ENCODE results near the gene SPIN2B. TPM values are rescaled to one million over a fixed set of nuclear protein-coding genes. Genes with fewer than 3 reads are reported as not detected.
"Not testable (repeated sequence)": the region's sequence is repeated elsewhere in the genome, so short reads cannot be mapped to it uniquely, and the experiment has no call there.

Gene SPIN2B
- total and polyA plus RNA-seq, 2 of the 13 experiments (the other 11 are each of a cell fraction or from before 2014, with no cell fraction given): 7.9 to 10.4 TPM

DNA sequence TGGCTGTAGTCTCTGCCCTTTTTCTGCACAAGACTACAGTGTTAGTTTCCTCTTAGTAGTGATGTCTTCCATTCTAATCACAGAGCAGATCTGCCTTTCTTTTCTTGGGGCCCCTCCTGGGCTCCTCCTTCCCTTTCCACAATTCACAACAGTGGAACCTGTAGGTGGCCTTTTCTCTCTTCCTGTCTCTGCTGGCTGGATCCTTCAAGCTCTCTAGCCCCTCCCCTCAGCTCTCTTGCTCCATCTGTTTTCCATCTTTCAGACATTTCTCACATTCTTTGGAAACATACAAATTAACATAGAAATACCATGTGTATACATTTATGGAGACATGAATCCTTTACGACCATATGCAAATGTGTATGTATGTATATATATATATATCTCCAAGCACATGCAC, 16.2 kb upstream of the SPIN2B start:
- Histone ChIP-seq H3K27me3 (ENCODE audit: control insufficient read depth in 1 of 2, insufficient read depth in 2 of 2, low read length in 2 of 2) (no peaks in the 10 kb centered on the region), H4K20me1 (ENCODE audit: insufficient read depth, low read length) (no peaks in the 10 kb centered on the region), H2AFZ (ENCODE audit: low read length) (no peak overlapping the region), H3K4me2 (ENCODE audit: low read depth, low read length) (no peak overlapping the region), H3K9me3 (ENCODE audit: low read length) (no peaks in the 10 kb centered on the region), H3K79me2 (ENCODE audit: insufficient read depth, low read length) (no peaks in the 10 kb centered on the region), H3K4me1 (ENCODE audit: insufficient read depth, low read length) (no peaks in the 10 kb centered on the region), H3K36me3 (replicated peaks in 1 of 2; ENCODE audit: control insufficient read depth in 1 of 2, insufficient read depth in 2 of 2, low read length in 2 of 2) (no peaks in the 10 kb centered on the region), H3K9ac (ENCODE audit: insufficient read depth, low read depth, low read length) (no peak overlapping the region), H3K27ac (ENCODE audit: extremely low read length, insufficient read depth, low read length) (no peak overlapping the region), H3K4me3 (replicated peaks in 1 of 3; ENCODE audit: insufficient read depth in 1 of 3, low read depth in 2 of 3, low read length in 3 of 3) (no peak overlapping the region)
- intact Hi-C loops (cut with micrococcal nuclease; ENCODE audit: unreplicated experiment): no loop called here
- no peak for DNase-seq (ENCODE audit: low spot score)
- no peak for ATAC-seq
- 73% methylated on average over 1 of the region's 1 CpG for WGBS (ENCODE audit: low lambda C conversion rate)
- ChIA-PET POLR2A (no interaction called here), CTCF (ENCODE audit: low intra/inter-chr PET ratio, low total read pairs) (no interaction called here)
- in situ Hi-C loops (cut with HindIII; ENCODE audit: extremely low pct_ligation_motif_present, low pct_unique_long_range_greater_than_20kb): no loop called here
- no TSS peak for BruUV-seq (replicated peaks)
- no peak for FAIRE-seq
- TF ChIP-seq NCOA5 (CRISPR knock-in tag; IDR thresholded peaks at IDR 0.05): no peak
- TF ChIP-seq MAZ (IDR thresholded peaks at IDR 0.05; ENCODE audit: borderline replicate concordance, low read depth, low read length): no peak
- no peak for TF ChIP-seq MAZ (CRISPR knock-in tag; IDR thresholded peaks at IDR 0.05; ENCODE audit: low read depth)
- no peak for TF ChIP-seq PHF20 (CRISPR knock-in tag; IDR thresholded peaks at IDR 0.05)
- no peak for TF ChIP-seq SP1 (IDR thresholded peaks at IDR 0.05)
- no peak for TF ChIP-seq SP1 (CRISPR knock-in tag; IDR thresholded peaks at IDR 0.05)
- no peak for TF ChIP-seq ATF7 (IDR thresholded peaks at IDR 0.05)
- no peak for TF ChIP-seq ATF7 (CRISPR knock-in tag; IDR thresholded peaks at IDR 0.05)
- TF ChIP-seq, protein P1, sequence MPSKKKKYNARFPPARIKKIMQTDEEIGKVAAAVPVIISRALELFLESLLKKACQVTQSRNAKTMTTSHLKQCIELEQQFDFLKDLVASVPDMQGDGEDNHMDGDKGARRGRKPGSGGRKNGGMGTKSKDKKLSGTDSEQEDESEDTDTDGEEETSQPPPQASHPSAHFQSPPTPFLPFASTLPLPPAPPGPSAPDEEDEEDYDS (CRISPR knock-in tag; IDR thresholded peaks at IDR 0.05): no peak
- TF ChIP-seq TP53 (CRISPR knock-in tag; conservative IDR thresholded peaks at IDR 0.05): no peak

DNA sequence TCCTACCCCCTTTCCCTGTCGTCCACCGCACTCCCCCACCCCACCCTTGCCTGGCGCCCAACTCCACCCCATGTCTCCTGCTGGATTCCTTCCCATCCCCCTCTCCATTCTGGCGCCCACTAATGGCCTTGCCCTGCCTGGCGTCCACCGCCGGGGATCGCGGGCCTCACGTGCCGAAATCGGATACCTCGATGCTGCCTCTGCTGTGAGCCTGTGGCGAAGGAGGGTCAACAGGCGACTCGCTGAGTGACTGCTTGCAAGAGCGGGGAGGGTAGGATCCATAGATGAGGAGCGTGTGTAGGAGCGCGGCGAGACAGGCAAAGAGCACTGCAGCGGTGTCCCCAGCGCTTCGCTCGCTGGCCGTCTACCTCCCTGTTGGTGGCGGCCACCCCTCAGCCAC, 15.7 kb upstream of the SPIN2B start, which contains the start of gene SPIN2A:
TSS of gene SPIN2A (minus strand) at position 325 of the 400 bp plus-strand sequence. CDS start 800 bp downstream, outside the sequence.
- H3K27me3 ChIP-seq (ENCODE audit: control insufficient read depth in 1 of 2, insufficient read depth in 2 of 2, low read length in 2 of 2); H3K27ac ChIP-seq (ENCODE audit: extremely low read length, insufficient read depth, low read length); H3K9ac ChIP-seq (ENCODE audit: insufficient read depth, low read depth, low read length); CTCF ChIA-PET (ENCODE audit: low intra/inter-chr PET ratio, low total read pairs); FAIRE-seq; intact Hi-C loops (cut with micrococcal nuclease; ENCODE audit: unreplicated experiment); H3K9me3 ChIP-seq (ENCODE audit: low read length); H3K4me3 ChIP-seq (replicated peaks in 1 of 3; ENCODE audit: insufficient read depth in 1 of 3, low read depth in 2 of 3, low read length in 3 of 3); BruUV-seq (replicated peaks); in situ Hi-C loops (cut with HindIII; ENCODE audit: extremely low pct_ligation_motif_present, low pct_unique_long_range_greater_than_20kb); POLR2A ChIA-PET; DNase-seq (ENCODE audit: low spot score); H4K20me1 ChIP-seq (ENCODE audit: insufficient read depth, low read length); ATAC-seq; H3K4me1 ChIP-seq (ENCODE audit: insufficient read depth, low read length); H3K4me2 ChIP-seq (ENCODE audit: low read depth, low read length); H3K79me2 ChIP-seq (ENCODE audit: insufficient read depth, low read length); H3K36me3 ChIP-seq (replicated peaks in 1 of 2; ENCODE audit: control insufficient read depth in 1 of 2, insufficient read depth in 2 of 2, low read length in 2 of 2); H2AFZ ChIP-seq (ENCODE audit: low read length): not testable (repeated sequence)
- 97% methylated on average over 27 of the region's 27 CpGs for WGBS (ENCODE audit: low lambda C conversion rate)

DNA sequence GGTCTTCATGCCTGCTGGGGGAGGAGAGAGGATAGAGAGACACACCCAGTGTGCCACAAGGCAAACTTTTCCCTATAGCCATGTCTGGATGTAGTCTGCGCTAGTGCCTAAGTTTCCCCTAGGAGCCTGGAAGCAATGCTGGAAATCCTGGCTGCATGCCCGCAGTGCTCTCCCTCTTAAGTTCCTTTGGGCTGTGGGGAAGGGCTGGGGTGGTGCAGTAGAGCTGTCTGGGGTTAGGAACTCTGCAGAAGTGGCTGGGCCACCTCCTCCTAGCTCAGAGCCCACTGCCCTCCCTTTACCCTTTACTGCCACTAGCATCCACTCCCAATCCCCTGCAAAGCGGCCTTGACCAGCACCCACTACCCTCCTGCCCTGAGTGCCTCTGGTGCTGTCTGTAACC, 15.2 kb upstream of the SPIN2B start:
- H3K4me3 ChIP-seq (replicated peaks in 1 of 3; ENCODE audit: insufficient read depth in 1 of 3, low read depth in 2 of 3, low read length in 3 of 3); DNase-seq (ENCODE audit: low spot score); H2AFZ ChIP-seq (ENCODE audit: low read length); FAIRE-seq; H3K27ac ChIP-seq (ENCODE audit: extremely low read length, insufficient read depth, low read length); ATAC-seq; H3K4me1 ChIP-seq (ENCODE audit: insufficient read depth, low read length); H4K20me1 ChIP-seq (ENCODE audit: insufficient read depth, low read length); H3K9me3 ChIP-seq (ENCODE audit: low read length); BruUV-seq (replicated peaks); in situ Hi-C loops (cut with HindIII; ENCODE audit: extremely low pct_ligation_motif_present, low pct_unique_long_range_greater_than_20kb); H3K9ac ChIP-seq (ENCODE audit: insufficient read depth, low read depth, low read length); POLR2A ChIA-PET; CTCF ChIA-PET (ENCODE audit: low intra/inter-chr PET ratio, low total read pairs); H3K4me2 ChIP-seq (ENCODE audit: low read depth, low read length); H3K36me3 ChIP-seq (replicated peaks in 1 of 2; ENCODE audit: control insufficient read depth in 1 of 2, insufficient read depth in 2 of 2, low read length in 2 of 2); H3K79me2 ChIP-seq (ENCODE audit: insufficient read depth, low read length); H3K27me3 ChIP-seq (ENCODE audit: control insufficient read depth in 1 of 2, insufficient read depth in 2 of 2, low read length in 2 of 2); intact Hi-C loops (cut with micrococcal nuclease; ENCODE audit: unreplicated experiment): not testable (repeated sequence)
- WGBS (ENCODE audit: low lambda C conversion rate): 90% methylated on average over 1 of the region's 3 CpGs
